ENCODE data around the gene LRSAM1. TPM values are rescaled to one million over a fixed set of nuclear protein-coding genes. Genes with fewer than 3 reads are reported as not detected.
A peak's percentile ranks its signal among the peaks of the same experiment; 100 is the strongest.

Gene LRSAM1
- total RNA-seq, 1 donor from 2014 or later, result 17.1 TPM

- no peak for TF ChIP-seq CTCF (conservative IDR thresholded peaks at IDR 0.05; ENCODE audit: low read depth, low read length)
- H3K4me3 ChIP-seq (ENCODE audit: low read depth, low read length), result no peak overlapping the region
- no peak for DNase-seq (ENCODE audit: low read depth)
Observed at GRCh38 chr9:127426756-127427155, 24.6 kb upstream of the LRSAM1 start.

- DNase-seq (ENCODE audit: low read depth), result no peak
- no peak overlapping the region for H3K4me3 ChIP-seq (ENCODE audit: low read depth, low read length)
- no peak for TF ChIP-seq CTCF (conservative IDR thresholded peaks at IDR 0.05; ENCODE audit: low read depth, low read length)
Observed at GRCh38 chr9:127428348-127428747, 23.0 kb upstream of the LRSAM1 start.

GRCh38 chr9:127430415-127430814 lies 20.9 kb upstream of the LRSAM1 start:
- H3K4me3 ChIP-seq (ENCODE audit: low read depth, low read length), result no peak overlapping the region
- no peak for TF ChIP-seq CTCF (conservative IDR thresholded peaks at IDR 0.05; ENCODE audit: low read depth, low read length)
- no peak for DNase-seq (ENCODE audit: low read depth)

- DNase-seq (ENCODE audit: low read depth), result no peak
- H3K4me3 ChIP-seq (ENCODE audit: low read depth, low read length), result no peak overlapping the region
- TF ChIP-seq CTCF (conservative IDR thresholded peaks at IDR 0.05; ENCODE audit: low read depth, low read length), result peak; percentile 16
Observed at GRCh38 chr9:127437497-127438264, 13.6 kb upstream of the LRSAM1 start.

GRCh38 chr9:127438394-127438793 lies 12.9 kb upstream of the LRSAM1 start:
- no peak overlapping the region for H3K4me3 ChIP-seq (ENCODE audit: low read depth, low read length)
- no peak for TF ChIP-seq CTCF (conservative IDR thresholded peaks at IDR 0.05; ENCODE audit: low read depth, low read length)
- DNase-seq (ENCODE audit: low read depth), result no peak

- TF ChIP-seq CTCF (conservative IDR thresholded peaks at IDR 0.05; ENCODE audit: low read depth, low read length), result no peak
- H3K4me3 ChIP-seq (ENCODE audit: low read depth, low read length), result no peak overlapping the region
- DNase-seq (ENCODE audit: low read depth), result no peak
Observed at GRCh38 chr9:127444283-127444920, 6.9 kb upstream of the LRSAM1 start.

Data from epithelial cell of proximal tubule (primary cell).